Mesenchymal stem cell (in vitro differentiated cells and primary cell): ENCODE data around the gene P3H3.

ENCODE experiments used
- DNase-seq: peaks from one replicate; pipeline ENCODE4 v3.0.0-alpha.2; 2013
- H2AFZ ChIP-seq: one replicate; pipeline ENCODE4 v1.6.1; 2013; ENCODE audit warnings: low read depth, mild to moderate bottlenecking, control low read depth, inconsistent platforms, low read length, moderate library complexity
- H2AK5ac ChIP-seq: 2 replicates; pipeline ENCODE4 v1.6.1; 2013; ENCODE audit warnings: low read length, moderate library complexity, mild to moderate bottlenecking, inconsistent platforms; ENCODE audit not compliant: severe bottlenecking
- H2BK120ac ChIP-seq: one replicate; pipeline ENCODE4 v1.6.1; 2013; ENCODE audit warnings: low read depth, mild to moderate bottlenecking, inconsistent platforms, low read length, moderate library complexity
- H2BK12ac ChIP-seq, 2 experiments: one replicate each; pipeline ENCODE4 v1.6.1; 2013; ENCODE audit warnings: inconsistent platforms in 2 of 2, low read length in 2 of 2, mild to moderate bottlenecking in 2 of 2, moderate library complexity in 2 of 2, control low read depth in 1 of 2
- H2BK15ac ChIP-seq: one replicate; pipeline ENCODE4 v1.6.1; 2013; ENCODE audit warnings: mild to moderate bottlenecking, low read depth, inconsistent platforms; ENCODE audit not compliant: poor library complexity, severe bottlenecking
- H2BK5ac ChIP-seq: 2 replicates; pipeline ENCODE4 v1.6.1; 2013; ENCODE audit warnings: low read depth, mild to moderate bottlenecking, low read length, control low read depth, inconsistent platforms; ENCODE audit not compliant: poor library complexity, severe bottlenecking
- H3K14ac ChIP-seq, 2 experiments: one replicate each; pipeline ENCODE4 v1.6.1; 2013; ENCODE audit warnings: inconsistent platforms in 2 of 2, low read length in 2 of 2, control low read depth in 1 of 2, mild to moderate bottlenecking in 1 of 2, moderate library complexity in 1 of 2
- H3K18ac ChIP-seq, 2 experiments: one replicate each; pipeline ENCODE4 v1.6.1; 2013; ENCODE audit warnings: inconsistent platforms in 2 of 2, low read length in 2 of 2, control low read depth in 1 of 2, low read depth in 1 of 2, mild to moderate bottlenecking in 1 of 2
- H3K23ac ChIP-seq, 2 experiments: one replicate each; pipeline ENCODE4 v1.6.1; 2013; ENCODE audit warnings: inconsistent platforms in 2 of 2, low read length in 2 of 2, mild to moderate bottlenecking in 2 of 2, moderate library complexity in 2 of 2, control low read depth in 1 of 2
- H3K27ac ChIP-seq: 2 replicates; pipeline ENCODE4 v1.5.1; 2013; ENCODE audit warnings: mild to moderate bottlenecking, moderate library complexity, low read length, control low read depth, inconsistent platforms; ENCODE audit not compliant: poor library complexity, severe bottlenecking
- H3K27me3 ChIP-seq, 2 experiments: 2 replicates each; pipeline versions ENCODE4 v1.6.1 to v1.7.0; 2013; ENCODE audit warnings: low read length in 2 of 2, mild to moderate bottlenecking in 2 of 2, moderate library complexity in 2 of 2, control low read depth in 1 of 2, inconsistent platforms in 1 of 2; ENCODE audit not compliant: control insufficient read depth in 1 of 2, insufficient read depth in 1 of 2
- H3K36me3 ChIP-seq, 2 experiments: 2 replicates each; pipeline versions ENCODE4 v1.6.1 to v1.7.0; 2013; ENCODE audit warnings: low read length in 2 of 2, control low read depth in 1 of 2, inconsistent platforms in 1 of 2, low read depth in 1 of 2, mild to moderate bottlenecking in 1 of 2; ENCODE audit not compliant: insufficient read depth in 2 of 2, control insufficient read depth in 1 of 2
- H3K4ac ChIP-seq, 2 experiments: one replicate each; pipeline ENCODE4 v1.6.1; 2013; ENCODE audit warnings: inconsistent platforms in 2 of 2, low read length in 2 of 2, mild to moderate bottlenecking in 2 of 2, moderate library complexity in 2 of 2, control low read depth in 1 of 2, low read depth in 1 of 2
- H3K4me1 ChIP-seq: 2 replicates; pipeline ENCODE4 v1.6.1; 2013; ENCODE audit warnings: low read depth, low read length, control low read depth; ENCODE audit not compliant: control insufficient read depth, insufficient read depth
- H3K4me2 ChIP-seq: 2 replicates; pipeline ENCODE4 v1.6.1; 2013; ENCODE audit warnings: low read length, mild to moderate bottlenecking, inconsistent platforms; ENCODE audit not compliant: poor library complexity, severe bottlenecking
- H3K4me3 ChIP-seq, 2 experiments: 2 replicates each; pipeline versions ENCODE4 v1.5.1 to v1.7.0; 2013; ENCODE audit warnings: low read length in 2 of 2, mild to moderate bottlenecking in 2 of 2, control low read depth in 1 of 2, low read depth in 1 of 2; ENCODE audit not compliant: insufficient read depth in 1 of 2
- H3K79me1 ChIP-seq: replicated peaks from 2 replicates; pipeline ENCODE4 v1.6.1; 2013; ENCODE audit warnings: mild to moderate bottlenecking, control low read depth, low read length, inconsistent platforms; ENCODE audit not compliant: poor library complexity, severe bottlenecking
- H3K9ac ChIP-seq: 2 replicates; pipeline ENCODE4 v1.7.0; 2013; ENCODE audit warnings: mild to moderate bottlenecking, low read length, moderate library complexity
- H3K9me3 ChIP-seq: 2 replicates; pipeline ENCODE4 v1.7.0; 2013; ENCODE audit warnings: mild to moderate bottlenecking, low read length; ENCODE audit not compliant: control insufficient read depth
- H4K8ac ChIP-seq: one replicate; pipeline ENCODE4 v1.6.1; 2013; ENCODE audit warnings: inconsistent platforms, mild to moderate bottlenecking, low read length, moderate library complexity
- H4K91ac ChIP-seq: one replicate; pipeline ENCODE4 v1.6.1; 2013; ENCODE audit warnings: mild to moderate bottlenecking, low read length, inconsistent platforms
- WGBS: methylation state at CpG from one replicate; pipeline ENCODE4 v1.1.7; 2013; ENCODE audit warnings: mixed read lengths; 5-methylcytosine and 5-hydroxymethylcytosine counted together

Gene P3H3

DNA sequence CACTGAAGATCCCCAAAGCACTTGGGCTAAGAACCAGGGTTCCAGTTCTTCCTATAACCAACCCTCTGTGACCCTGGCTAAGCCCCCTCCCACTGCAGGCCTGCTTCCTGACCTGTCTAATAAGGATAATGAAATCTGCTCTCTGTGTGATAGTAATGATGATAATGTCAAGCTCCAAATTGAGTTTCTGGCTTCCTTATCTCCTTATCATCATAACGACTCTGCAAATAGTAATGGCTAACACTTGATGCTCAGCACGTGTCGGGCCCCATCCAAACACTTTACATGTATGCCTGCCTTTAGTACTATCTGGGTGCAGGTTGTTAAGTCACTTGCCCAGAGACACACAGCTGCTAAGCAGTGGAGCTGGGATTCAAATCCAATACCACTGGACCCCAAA is 11.6 kb upstream of the P3H3 start:
- Histone ChIP-seq H2AK5ac (no peak overlapping the region), H3K79me1 (no peaks in the 10 kb centered on the region), H2AFZ (no peak overlapping the region), H3K4me3 (no peak overlapping the region), H2BK12ac (no peak overlapping the region), H3K27me3 (peaks cover 31 to 69% of the 10 kb centered on the region in 2 experiments), H2BK120ac (no peak overlapping the region), H3K14ac (no peak overlapping the region), H3K27ac (no peak overlapping the region), H3K4me2 (no peak overlapping the region), H2BK5ac (no peak overlapping the region), H3K9ac (no peak overlapping the region), H4K8ac (no peak overlapping the region), H3K36me3 (no peaks in the 10 kb centered on the region), H3K4me1 (peaks cover 19% of the 10 kb centered on the region), H3K23ac (no peak overlapping the region), H3K18ac (no peak overlapping the region), H2BK15ac (no peak overlapping the region), H3K9me3 (no peaks in the 10 kb centered on the region), H3K4ac (no peak overlapping the region), H4K91ac (no peak overlapping the region)
- no peak for DNase-seq
- 62% methylated on average over 3 of the region's 3 CpGs for WGBS

GRCh38 chr12:6817098-6817497 is 11.1 kb upstream of the P3H3 start:
- Histone ChIP-seq H3K14ac (no peak overlapping the region), H3K18ac (no peak overlapping the region), H3K27me3 (peaks cover 35 to 73% of the 10 kb centered on the region in 2 experiments), H3K23ac (no peak overlapping the region), H2BK120ac (no peak overlapping the region), H2AK5ac (no peak overlapping the region), H3K9ac (no peak overlapping the region), H3K4me1 (peaks cover 23% of the 10 kb centered on the region), H4K91ac (no peak overlapping the region), H3K27ac (no peak overlapping the region), H3K4me2 (no peak overlapping the region), H3K9me3 (no peaks in the 10 kb centered on the region), H2BK5ac (no peak overlapping the region), H3K4me3 (no peak overlapping the region), H3K4ac (no peak overlapping the region), H2AFZ (no peak overlapping the region), H3K36me3 (no peaks in the 10 kb centered on the region), H2BK15ac (peak overlapping the region; percentile 16), H2BK12ac (no peak overlapping the region), H3K79me1 (no peaks in the 10 kb centered on the region), H4K8ac (no peak overlapping the region)
- 88% methylated on average over 8 of the region's 8 CpGs for WGBS
- DNase-seq, result no peak

DNA sequence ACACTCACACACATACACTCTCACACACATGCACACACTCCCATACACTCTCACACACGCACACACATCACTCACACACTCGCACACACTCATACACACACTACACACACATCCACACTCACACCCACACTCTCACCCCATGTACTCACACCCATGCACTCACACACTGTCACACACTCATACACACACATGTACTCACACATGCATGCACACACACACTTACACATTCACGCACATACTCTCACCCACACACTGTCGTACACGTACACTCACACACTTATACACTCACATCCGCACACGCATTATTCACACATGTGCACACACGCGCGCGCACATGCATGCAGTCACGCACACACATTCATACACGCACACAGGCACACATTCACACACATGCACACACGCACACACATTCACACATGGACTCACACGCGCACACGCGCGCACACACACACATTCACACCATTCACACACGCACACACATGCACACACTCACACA is 10.5 kb upstream of the P3H3 start:
- Histone ChIP-seq H3K23ac (no peak overlapping the region), H3K9ac (no peak overlapping the region), H4K91ac (peak overlapping the region; percentile 37), H3K4me2 (no peak overlapping the region), H2BK5ac (no peak overlapping the region), H2BK12ac (no peak overlapping the region), H3K27me3 (peaks cover 41 to 77% of the 10 kb centered on the region in 2 experiments), H3K27ac (no peak overlapping the region), H3K79me1 (no peaks in the 10 kb centered on the region), H3K18ac (no peak overlapping the region), H3K36me3 (no peaks in the 10 kb centered on the region), H3K14ac (no peak overlapping the region), H4K8ac (no peak overlapping the region), H3K9me3 (no peaks in the 10 kb centered on the region), H3K4ac (no peak overlapping the region), H2AK5ac (no peak overlapping the region), H3K4me3 (peak overlapping the region in 1 of 2 experiments; percentile 35), H2BK15ac (no peak overlapping the region), H2AFZ (no peak overlapping the region), H3K4me1 (peaks cover 28% of the 10 kb centered on the region), H2BK120ac (no peak overlapping the region)
- DNase-seq, result no peak
- 89% methylated on average over 20 of the region's 20 CpGs for WGBS

GRCh38 chr12:6818222-6818621 is 10.0 kb upstream of the P3H3 start:
- no peak overlapping the region for H2AFZ ChIP-seq
- no peak overlapping the region for H3K4me3 ChIP-seq
- no peak overlapping the region for H3K14ac ChIP-seq
- H3K36me3 ChIP-seq, result no peaks in the 10 kb centered on the region
- H4K8ac ChIP-seq, result no peak overlapping the region
- H3K4ac ChIP-seq, result no peak overlapping the region
- no peak overlapping the region for H2AK5ac ChIP-seq
- 69% methylated on average over 10 of the region's 10 CpGs for WGBS
- no peak overlapping the region for H2BK15ac ChIP-seq
- no peak overlapping the region for H4K91ac ChIP-seq
- H2BK12ac ChIP-seq, result no peak overlapping the region
- peaks cover 44 to 80% of the 10 kb centered on the region in 2 experiments for H3K27me3 ChIP-seq
- DNase-seq, result no peak
- H3K9me3 ChIP-seq, result no peaks in the 10 kb centered on the region
- no peak overlapping the region for H3K4me2 ChIP-seq
- no peak overlapping the region for H3K27ac ChIP-seq
- H3K79me1 ChIP-seq, result no peaks in the 10 kb centered on the region
- no peak overlapping the region for H2BK120ac ChIP-seq
- peaks cover 30% of the 10 kb centered on the region for H3K4me1 ChIP-seq
- H2BK5ac ChIP-seq, result no peak overlapping the region
- H3K23ac ChIP-seq, result no peak overlapping the region
- H3K18ac ChIP-seq, result no peak overlapping the region
- no peak overlapping the region for H3K9ac ChIP-seq
